22Rv1 (cell line): ENCODE data around the gene COL6A3.

ENCODE experiments used
- H3K27ac ChIP-seq: fragments of 450-650 bp; 2 replicates; pipeline ENCODE4 v1.5.1; 2017
- CTCF ChIP-seq: fragments of 450-650 bp; IDR thresholded peaks from 2 replicates; pipeline ENCODE4 v1.5.1; 2017; ENCODE audit warnings: mild to moderate bottlenecking
- ZFX ChIP-seq: fragments of 450-650 bp; IDR thresholded peaks from 2 replicates; pipeline ENCODE4 v1.6.1; 2017; ENCODE audit warnings: antibody characterized with exemption, borderline replicate concordance

COL6A3 gene

GRCh38 chr2:237456200-237456843, 42.4 kb upstream of the COL6A3 start:
- TF ChIP-seq ZFX (no peak), CTCF (no peak)
- no peak overlapping the region for H3K27ac ChIP-seq

GRCh38 chr2:237455764-237456163, 41.8 kb upstream of the COL6A3 start:
- H3K27ac ChIP-seq, result no peak overlapping the region
- TF ChIP-seq CTCF (no peak), ZFX (no peak)

- TF ChIP-seq CTCF (no peak), ZFX (no peak)
- no peak overlapping the region for H3K27ac ChIP-seq
Measured at GRCh38 chr2:237453671-237454070, 39.7 kb upstream of the COL6A3 start.

- H3K27ac ChIP-seq, result no peak overlapping the region
- no peak for TF ChIP-seq CTCF
- TF ChIP-seq ZFX, result no peak
Measured at GRCh38 chr2:237452861-237453260, 38.9 kb upstream of the COL6A3 start.

- no peak for TF ChIP-seq CTCF
- no peak for TF ChIP-seq ZFX
- H3K27ac ChIP-seq, result no peak overlapping the region
Measured at GRCh38 chr2:237451643-237452469, 37.9 kb upstream of the COL6A3 start.

- TF ChIP-seq CTCF, result no peak
- TF ChIP-seq ZFX, result no peak
- H3K27ac ChIP-seq, result no peak overlapping the region
Measured at GRCh38 chr2:237450583-237450982, 36.6 kb upstream of the COL6A3 start.

- no peak overlapping the region for H3K27ac ChIP-seq
- TF ChIP-seq ZFX (no peak), CTCF (no peak)
Measured at GRCh38 chr2:237450108-237450507, 36.1 kb upstream of the COL6A3 start.
